ENCODE measurements around the gene SKI.

Gene SKI

GRCh38 chr1:2187619-2188018 is 40.5 kb upstream of the SKI start:
- H3K4me3 ChIP-seq (ENCODE audit: low read depth, low read length): no peak overlapping the region
- TF ChIP-seq CTCF (IDR thresholded peaks at IDR 0.05; ENCODE audit: low read depth, low read length, missing control alignments): no peak
- no peak for DNase-seq (ENCODE audit: low read depth)
- in situ Hi-C loops (cut with HindIII; ENCODE audit: low sequenced_read_pairs): no loop called here

GRCh38 chr1:2188336-2188735 is 39.8 kb upstream of the SKI start:
- in situ Hi-C loops (cut with HindIII; ENCODE audit: low sequenced_read_pairs): no loop called here
- DNase-seq (ENCODE audit: low read depth): no peak
- no peak overlapping the region for H3K4me3 ChIP-seq (ENCODE audit: low read depth, low read length)
- no peak for TF ChIP-seq CTCF (IDR thresholded peaks at IDR 0.05; ENCODE audit: low read depth, low read length, missing control alignments)

GRCh38 chr1:2189459-2190425 is 38.4 kb upstream of the SKI start:
- in situ Hi-C loops (cut with HindIII; ENCODE audit: low sequenced_read_pairs): loop anchor here (10.0 kb wide), 2 partner anchors 85 to 1235 kb away; no protein-coding TSS in a partner anchor
- H3K4me3 ChIP-seq (ENCODE audit: low read depth, low read length): peak overlapping the region; percentile 47
- DNase-seq (ENCODE audit: low read depth): peak; percentile 80
- no peak for TF ChIP-seq CTCF (IDR thresholded peaks at IDR 0.05; ENCODE audit: low read depth, low read length, missing control alignments)

- in situ Hi-C loops (cut with HindIII; ENCODE audit: low sequenced_read_pairs): loop anchor here (10.0 kb wide), 2 partner anchors 84 to 1234 kb away; no protein-coding TSS in a partner anchor
- peak overlapping the region; percentile 47 for H3K4me3 ChIP-seq (ENCODE audit: low read depth, low read length)
- no peak for TF ChIP-seq CTCF (IDR thresholded peaks at IDR 0.05; ENCODE audit: low read depth, low read length, missing control alignments)
- no peak for DNase-seq (ENCODE audit: low read depth)
Measured at GRCh38 chr1:2190491-2190976, 37.6 kb upstream of the SKI start.

- DNase-seq (ENCODE audit: low read depth): no peak
- in situ Hi-C loops (cut with HindIII; ENCODE audit: low sequenced_read_pairs): loop anchor here (10.0 kb wide), 2 partner anchors 82 to 1232 kb away; no protein-coding TSS in a partner anchor
- TF ChIP-seq CTCF (IDR thresholded peaks at IDR 0.05; ENCODE audit: low read depth, low read length, missing control alignments): no peak
- H3K4me3 ChIP-seq (ENCODE audit: low read depth, low read length): no peak overlapping the region
Measured at GRCh38 chr1:2192031-2192995, 35.8 kb upstream of the SKI start.

All from astrocyte of the cerebellum (primary cell).